Femur (tissue), 1 donor: Measurements from ENCODE around the gene SLC34A3.

ENCODE experiments used
- DNase-seq: peaks from one replicate; pipeline ENCODE4 v3.0.0-alpha.2; 2017

The SLC34A3 gene

DNA sequence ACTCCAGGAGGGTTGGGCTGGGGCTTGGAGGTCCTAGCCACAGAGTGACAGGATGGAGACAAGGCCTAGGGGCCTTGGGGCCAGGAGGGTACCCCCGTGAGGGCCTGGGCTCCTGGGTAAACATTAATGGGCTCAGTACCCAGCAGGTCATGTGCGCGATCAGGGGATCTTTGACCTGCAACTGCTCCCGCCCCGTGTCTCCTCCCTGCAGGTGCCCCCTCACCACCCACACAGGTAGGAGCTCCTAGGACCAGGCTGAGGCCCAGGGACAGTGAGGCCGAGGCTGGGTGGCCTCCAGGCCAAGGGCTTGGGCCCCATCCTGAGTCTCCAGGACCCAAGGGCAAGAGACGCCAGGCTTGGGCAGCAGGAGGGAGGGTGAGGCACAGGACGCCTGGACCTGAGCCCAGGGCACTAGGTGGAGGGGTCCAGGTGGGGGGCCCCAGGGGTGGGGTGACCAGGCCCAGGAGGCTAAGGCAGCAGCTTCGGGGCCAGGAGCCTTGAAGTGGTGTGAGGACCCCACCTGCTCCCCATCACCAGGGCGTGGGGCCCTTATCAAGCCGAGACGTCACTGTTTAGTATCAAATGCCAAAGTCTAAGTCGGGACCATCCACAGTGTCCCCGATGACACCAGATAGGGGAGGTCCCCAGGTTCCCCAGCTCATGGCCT lies at the start of gene SLC34A3:
Gene SLC34A3 (plus strand): TSS at position 197 of the 667 bp plus-strand sequence. CDS start 802 bp downstream, outside the sequence.
- DNase-seq, result no peak

DNA sequence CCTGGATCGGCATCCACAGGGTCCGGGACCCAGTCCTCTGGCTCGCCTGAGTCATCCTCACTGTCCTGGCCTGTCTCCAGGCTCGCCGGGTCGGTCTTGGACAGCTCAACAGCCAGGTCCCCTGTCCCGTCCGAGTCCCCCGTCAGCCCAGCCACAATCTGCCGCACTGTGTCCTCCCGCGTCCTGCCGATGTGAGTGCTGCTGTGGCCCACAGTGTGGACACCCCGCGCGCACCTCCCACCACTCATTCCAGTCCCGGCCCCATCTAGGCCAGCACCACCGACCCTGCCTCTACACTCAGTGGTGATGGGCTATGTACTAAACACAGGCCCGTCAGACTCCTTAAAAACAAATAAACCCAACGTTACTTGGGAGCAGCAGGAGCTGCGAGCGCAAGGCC lies 49.0 kb upstream of the SLC34A3 start:
- no peak for DNase-seq

- DNase-seq, result no peak
These were observed 47.9 kb upstream of the SLC34A3 start for GRCh38 chr9:137182836-137183235.

- no peak for DNase-seq
These were observed 46.6 kb upstream of the SLC34A3 start for GRCh38 chr9:137183980-137184595.

GRCh38 chr9:137184881-137185660 lies 45.6 kb upstream of the SLC34A3 start:
- DNase-seq, result no peak

GRCh38 chr9:137185921-137186320 lies 44.8 kb upstream of the SLC34A3 start:
- DNase-seq, result no peak

GRCh38 chr9:137186385-137186784 lies 44.3 kb upstream of the SLC34A3 start:
- DNase-seq, result no peak

DNA sequence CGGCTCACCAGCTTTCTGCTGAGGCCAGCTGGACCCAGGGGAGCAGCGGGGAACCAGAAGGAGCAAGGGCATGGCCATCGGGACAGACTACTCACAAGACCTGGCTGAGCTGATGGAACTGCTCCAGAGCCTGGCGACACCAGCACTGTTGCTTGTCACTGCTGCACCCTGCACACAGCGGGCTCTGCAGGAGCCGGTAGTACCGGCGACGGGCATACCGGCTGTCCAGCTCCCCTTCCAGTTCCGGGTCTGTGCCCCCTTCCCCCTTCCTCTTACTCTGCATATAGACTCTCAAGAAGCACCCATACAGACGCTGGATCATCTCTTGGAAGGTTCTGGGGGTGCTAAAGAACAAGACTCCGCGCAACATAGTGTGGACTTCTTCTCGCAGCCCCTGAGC lies 43.3 kb upstream of the SLC34A3 start:
- DNase-seq, result no peak

GRCh38 chr9:137188086-137188489 lies 42.6 kb upstream of the SLC34A3 start:
- no peak for DNase-seq

GRCh38 chr9:137188490-137189296 lies 42.0 kb upstream of the SLC34A3 start, which contains the start of the genes ANAPC2 and SSNA1:
Gene ANAPC2, minus strand, starts transcription at chr9:137188560. Its CDS starts 28 bp downstream, at chr9:137188532.
Gene SSNA1, plus strand, starts transcription at chr9:137188676. Its CDS starts 51 bp downstream, at chr9:137188727.
- DNase-seq, result peak; percentile 96

DNA sequence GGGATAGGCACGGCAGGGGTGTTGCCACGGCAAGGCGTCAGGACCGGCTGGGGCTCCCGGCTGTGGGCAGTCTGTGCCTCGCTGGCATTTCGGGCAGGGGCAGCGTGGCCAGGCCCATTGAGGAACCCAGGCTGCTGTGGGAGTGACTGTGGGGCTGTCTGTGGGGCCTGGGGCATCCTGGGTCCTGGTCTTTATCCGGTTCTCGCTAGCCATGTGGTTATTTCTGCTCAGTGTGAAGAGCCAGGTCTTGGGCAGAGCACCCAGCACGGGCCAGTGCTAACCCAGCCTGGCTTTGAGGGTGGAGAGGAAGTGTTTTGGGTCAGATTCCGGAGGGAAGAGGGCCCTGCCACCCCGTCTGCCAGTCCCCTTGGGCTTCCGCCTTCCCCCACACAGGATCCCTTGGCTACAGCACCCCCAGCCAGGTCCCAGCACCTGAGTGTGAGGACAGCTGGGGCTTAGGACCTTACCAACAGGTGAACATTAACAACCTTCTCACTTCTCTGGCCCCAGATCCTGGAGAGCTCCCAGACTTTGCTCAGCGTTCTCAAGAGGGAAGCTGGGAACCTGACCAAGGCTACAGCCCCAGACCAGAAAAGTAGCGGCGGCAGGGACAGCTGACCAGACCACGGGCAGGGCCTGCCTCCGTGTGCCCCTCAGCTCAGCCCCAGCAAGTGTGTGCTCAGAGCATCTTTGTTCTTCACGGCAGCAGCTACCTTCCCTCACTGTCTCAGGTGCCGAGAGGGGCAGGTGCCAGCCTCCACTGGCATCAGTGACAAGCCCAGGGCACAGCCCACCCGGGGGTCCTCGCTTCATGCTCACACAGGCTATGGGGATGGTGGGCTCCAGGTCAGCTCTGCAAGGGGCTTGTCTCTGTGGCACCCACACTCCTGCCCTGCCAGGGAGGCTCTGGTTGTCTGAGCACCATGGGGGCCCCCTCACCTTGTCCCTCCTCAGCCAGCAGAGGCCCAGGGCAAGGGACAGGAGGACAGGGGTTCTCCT lies 41.1 kb upstream of the SLC34A3 start:
- no peak for DNase-seq

DNA sequence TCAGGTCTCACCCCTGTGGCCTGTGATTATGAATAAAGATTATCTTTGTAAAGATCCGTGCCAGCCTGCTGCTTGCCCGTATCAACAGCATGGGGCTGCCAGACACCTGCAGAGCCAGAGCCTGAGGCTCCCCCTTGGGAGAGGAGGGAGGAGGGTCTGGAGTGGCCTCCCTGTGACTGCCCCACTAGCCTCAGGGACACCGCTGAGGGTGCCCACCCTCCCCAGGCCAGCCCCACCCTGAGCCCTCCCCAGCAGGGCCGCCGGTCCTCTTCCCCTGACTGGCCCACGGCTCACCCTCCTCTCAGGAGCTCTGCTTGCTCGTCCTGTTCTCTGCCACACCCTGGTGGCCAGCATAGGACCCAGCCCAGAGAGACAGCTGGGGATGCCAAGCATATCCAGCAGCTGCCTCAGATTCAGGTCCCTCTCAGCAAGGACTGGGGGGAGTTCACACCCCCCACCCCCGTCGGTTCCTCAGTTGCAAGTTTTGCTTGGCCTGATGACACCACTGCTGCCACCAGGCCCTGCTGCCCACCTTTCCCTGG lies 40.3 kb upstream of the SLC34A3 start:
- no peak for DNase-seq

DNA sequence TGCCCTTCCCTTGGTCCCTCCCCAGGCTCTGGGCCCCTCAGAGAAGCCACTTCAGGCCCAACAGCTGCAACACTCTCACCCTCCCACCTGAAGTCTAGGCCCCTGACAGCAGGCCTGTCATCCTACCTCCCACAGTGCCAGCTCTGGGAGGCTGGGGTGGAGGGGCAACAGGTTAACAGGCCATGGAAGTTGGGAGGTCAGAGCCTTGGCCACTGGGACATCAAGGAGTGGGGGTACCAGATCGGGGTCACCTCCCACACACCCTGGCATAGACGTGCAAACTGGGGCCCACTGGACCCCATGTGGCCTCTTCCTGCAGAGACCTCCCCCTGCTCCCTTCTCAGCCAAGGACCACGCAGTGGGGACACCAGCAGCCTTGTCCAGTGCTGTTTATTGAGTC lies 39.5 kb upstream of the SLC34A3 start:
- no peak for DNase-seq

GRCh38 chr9:137191691-137192447 lies 38.8 kb upstream of the SLC34A3 start:
- DNase-seq, result no peak

DNA sequence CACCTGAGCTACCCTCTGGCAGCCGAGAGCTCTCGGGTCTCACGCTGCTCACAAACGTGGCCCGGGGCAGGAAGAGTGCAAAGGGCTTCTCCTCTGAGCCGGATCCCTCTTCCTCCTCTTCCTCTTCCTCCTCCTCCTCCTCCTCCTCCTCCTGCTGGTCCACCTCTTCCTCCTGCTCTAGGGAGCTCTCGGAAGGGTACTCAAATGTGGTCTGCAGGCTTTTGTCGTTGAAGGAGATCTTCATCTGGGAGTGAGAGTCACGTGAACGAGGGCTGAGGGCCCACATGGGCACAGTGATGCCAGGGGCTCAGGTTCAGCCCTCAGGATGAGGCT lies 38.3 kb upstream of the SLC34A3 start:
- no peak for DNase-seq

DNA sequence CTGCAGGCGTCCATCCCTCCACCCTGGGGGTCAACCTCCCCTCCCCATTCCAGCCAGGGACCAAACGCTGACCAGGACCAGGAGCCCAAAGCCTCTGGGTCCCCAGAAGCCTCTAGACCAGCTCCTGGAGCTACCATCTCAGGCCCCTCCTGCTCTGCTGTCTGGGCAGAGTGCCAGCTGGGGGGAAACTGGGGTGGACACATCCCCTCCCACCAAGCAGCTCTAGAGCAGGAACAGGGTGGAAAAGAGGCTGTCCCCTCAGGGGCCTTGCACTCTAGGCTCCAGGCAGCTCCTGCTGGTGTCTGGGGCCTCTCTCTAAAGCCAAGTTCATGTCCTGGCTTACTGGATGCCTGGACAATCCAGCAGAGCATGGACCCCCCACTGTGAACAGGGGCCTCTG lies 37.8 kb upstream of the SLC34A3 start:
- DNase-seq, result no peak

DNA sequence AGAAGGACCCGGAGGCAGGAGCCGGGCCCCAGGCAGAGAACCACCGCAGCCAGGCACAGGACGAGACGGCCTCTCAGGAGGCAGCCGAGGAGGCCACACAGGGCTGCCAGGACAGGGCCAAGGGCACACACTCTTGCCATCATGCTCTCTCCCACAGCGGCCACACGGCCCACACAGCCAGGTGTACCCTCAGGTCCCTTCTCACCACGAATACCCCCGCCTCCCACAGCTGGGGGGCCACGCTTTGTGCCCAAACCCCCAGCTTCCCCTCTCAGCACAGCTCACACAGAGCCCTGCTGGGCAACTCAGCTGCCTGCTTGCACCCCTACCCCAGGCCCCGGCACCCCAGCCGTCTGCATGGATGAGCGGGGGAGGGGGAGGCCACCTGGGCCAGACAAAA lies 36.9 kb upstream of the SLC34A3 start:
- no peak for DNase-seq

GRCh38 chr9:137194388-137194787 lies 36.3 kb upstream of the SLC34A3 start:
- DNase-seq, result no peak

DNA sequence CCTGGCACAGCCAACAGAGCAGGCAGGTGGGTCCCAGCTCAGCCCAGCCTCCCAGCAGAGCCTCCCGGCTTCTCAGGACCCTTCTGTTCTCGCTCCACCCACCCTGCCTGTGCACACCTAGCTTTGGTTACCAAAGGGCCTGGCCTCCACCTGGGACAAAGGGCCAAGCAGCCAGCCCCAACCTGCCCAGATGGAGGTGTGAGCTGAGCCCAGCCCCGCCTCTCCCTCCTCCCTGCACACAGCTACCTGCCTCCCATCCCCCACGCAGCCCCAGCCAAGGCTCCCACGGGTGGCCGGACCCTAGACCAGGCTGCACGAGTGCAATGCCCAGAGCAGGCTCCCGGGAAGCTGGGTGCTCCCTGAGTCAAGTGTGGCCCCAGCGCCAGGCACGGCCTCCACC lies 35.8 kb upstream of the SLC34A3 start:
- no peak for DNase-seq

DNA sequence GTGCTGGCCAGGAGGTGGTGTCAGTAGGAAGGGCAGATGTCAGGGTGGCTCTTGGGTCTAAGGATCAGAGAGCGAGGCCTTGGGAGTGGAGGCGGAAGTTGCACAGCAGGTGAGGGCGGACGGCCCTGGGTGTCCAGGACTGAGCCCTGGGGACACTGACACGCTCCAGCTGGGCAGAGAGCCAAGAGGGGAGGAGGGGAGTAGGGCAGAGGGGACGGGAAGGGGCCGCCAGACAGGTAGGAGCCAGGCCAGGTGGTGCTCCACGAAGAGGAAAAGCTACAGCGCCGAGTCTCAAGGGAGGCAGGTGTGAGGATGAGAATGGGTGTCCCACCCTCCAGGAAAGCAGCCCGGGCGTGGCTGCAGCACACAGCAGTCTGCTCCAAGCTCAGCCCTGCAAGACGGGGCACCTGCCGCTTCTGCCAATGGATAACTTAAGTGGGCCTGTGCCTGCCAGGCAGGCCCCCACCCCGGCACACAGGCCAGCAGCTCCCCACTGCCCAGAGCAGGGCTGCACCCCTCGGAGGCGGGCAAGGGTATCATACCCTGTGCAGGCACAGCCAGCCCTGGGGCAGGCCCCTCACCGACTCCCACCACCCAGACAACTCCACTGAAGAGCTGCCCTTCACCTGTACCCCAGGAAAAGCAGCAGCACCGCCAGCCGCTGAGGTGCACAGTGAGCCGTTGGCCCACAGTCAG lies 35.0 kb upstream of the SLC34A3 start:
- no peak for DNase-seq
